GM23338 (cell line): ENCODE results near the gene KAZN. TPM values are rescaled to one million over a fixed set of nuclear protein-coding genes. Genes with fewer than 3 reads are reported as not detected.
A peak's percentile ranks its signal among the peaks of the same experiment; 100 is the strongest.

ENCODE experiments used
- ATAC-seq: fragments of 200-7000 bp; cut with Tn5 transposase; 3 replicates; pipeline ENCODE4 v1.9.1; 2020
- DNase-seq: peaks from one replicate; pipeline ENCODE4 v3.0.0-alpha.2; 2015; ENCODE audit warnings: low spot score
- H2AFZ ChIP-seq: fragments of 200-600 bp; sonication (generic); 2 replicates; pipeline ENCODE4 v1.8.0; 2016; ENCODE audit warnings: antibody characterized with exemption, mild to moderate bottlenecking, moderate library complexity
- H3F3A ChIP-seq: fragments of 200-600 bp; sonication (generic); replicated peaks from 2 replicates; pipeline ENCODE4 v1.8.0; 2017; ENCODE audit warnings: antibody characterized with exemption, mixed run types, low read depth
- H3K27ac ChIP-seq: fragments of 200-600 bp; sonication (generic); 2 replicates; pipeline ENCODE4 v1.6.1; 2016; ENCODE audit warnings: low read depth
- H3K27me3 ChIP-seq: fragments of 200-600 bp; sonication (generic); 2 replicates; pipeline ENCODE4 v1.8.0; 2016; ENCODE audit warnings: mild to moderate bottlenecking, mixed run types, moderate library complexity; ENCODE audit not compliant: insufficient read depth
- H3K36me3 ChIP-seq: fragments of 200-600 bp; sonication (generic); 2 replicates; pipeline ENCODE4 v1.8.0; 2016; ENCODE audit warnings: mild to moderate bottlenecking; ENCODE audit not compliant: insufficient read depth
- H3K4me1 ChIP-seq: fragments of 200-600 bp; sonication (generic); 2 replicates; pipeline ENCODE4 v1.8.0; 2016; ENCODE audit warnings: mild to moderate bottlenecking, moderate library complexity; ENCODE audit not compliant: insufficient read depth
- H3K4me2 ChIP-seq: fragments of 200-600 bp; sonication (generic); 2 replicates; pipeline ENCODE4 v1.7.1; 2017; ENCODE audit warnings: mixed run types
- H3K4me3 ChIP-seq: fragments of 200-600 bp; sonication (generic); 2 replicates; pipeline ENCODE4 v1.6.1; 2016; ENCODE audit warnings: mixed run types
- H3K79me2 ChIP-seq: fragments of 200-600 bp; sonication (generic); replicated peaks from 2 replicates; pipeline ENCODE4 v1.8.0; 2017; ENCODE audit warnings: mild to moderate bottlenecking; ENCODE audit not compliant: insufficient read depth
- H3K9me2 ChIP-seq: fragments of 200-600 bp; sonication (generic); 2 replicates; pipeline ENCODE4 v1.8.0; 2017; ENCODE audit not compliant: insufficient read depth
- H4K20me1 ChIP-seq: fragments of 200-600 bp; sonication (generic); replicated peaks from 2 replicates; pipeline ENCODE4 v1.8.0; 2017; ENCODE audit warnings: mild to moderate bottlenecking; ENCODE audit not compliant: insufficient read depth
- H3K27ac Mint-ChIP-seq: 2 replicates; pipeline ENCODE4 v1.8.0; 2020; ENCODE audit warnings: inconsistent platforms, mild to moderate bottlenecking, moderate library complexity, mixed read lengths
- H3K27me3 Mint-ChIP-seq: 3 replicates; pipeline ENCODE4 v1.8.0; 2022; ENCODE audit warnings: low read depth, mild to moderate bottlenecking, moderate library complexity, mixed read lengths, inconsistent platforms; ENCODE audit not compliant: insufficient read depth, poor library complexity
- H3K36me3 Mint-ChIP-seq: 3 replicates; pipeline ENCODE4 v1.8.0; 2021; ENCODE audit warnings: low read depth, mild to moderate bottlenecking, inconsistent platforms, moderate library complexity, mixed read lengths
- H3K4me1 Mint-ChIP-seq: 3 replicates; pipeline ENCODE4 v1.8.0; 2020; ENCODE audit warnings: mild to moderate bottlenecking, inconsistent platforms, mixed read lengths
- H3K4me3 Mint-ChIP-seq: 3 replicates; pipeline ENCODE4 v1.8.0; 2021; ENCODE audit warnings: moderate library complexity, mild to moderate bottlenecking, inconsistent platforms, mixed read lengths
- H3K9me3 Mint-ChIP-seq: 3 replicates; pipeline ENCODE4 v1.8.0; 2020; ENCODE audit warnings: moderate library complexity, mild to moderate bottlenecking, inconsistent platforms, mixed read lengths
- EZH2 ChIP-seq: fragments of 200-600 bp; sonication (generic); IDR thresholded peaks from one replicate; pipeline ENCODE4 v1.8.0; 2017; ENCODE audit warnings: antibody characterized with exemption, mild to moderate bottlenecking, low read depth; ENCODE audit not compliant: unreplicated experiment
- EZH2phosphoT487 ChIP-seq: fragments of 200-600 bp; sonication (generic); IDR thresholded peaks from one replicate; pipeline ENCODE4 v1.8.1; 2018; ENCODE audit warnings: antibody characterized with exemption; ENCODE audit not compliant: unreplicated experiment
- POLR2AphosphoS5 ChIP-seq: IDR thresholded peaks from 2 replicates; pipeline ENCODE4 v1.6.1; 2016; ENCODE audit warnings: antibody characterized with exemption, low read depth
- ZNF331 ChIP-seq: fragments of 250-450 bp; sonication (Bioruptor Pico); IDR thresholded peaks from 2 replicates; pipeline ENCODE4 v1.5.0; 2020; ENCODE audit warnings: low read depth, mild to moderate bottlenecking, moderate library complexity
- polyA plus RNA-seq: library from polyadenylated mRNA; unstranded; fragments of >200 nt; fragmentation: Nextera tagmentation; extraction: Ambion mirVana; gene quantifications from 2 replicates; pipeline ENCODE4 v1.2.1, GENCODE V29; 2016
- total RNA-seq: library from RNA; depleted of rRNA; stranded (reverse); fragments of >200 nt; shearing (Covaris generic); gene quantifications from 2 replicates; pipeline ENCODE4 v1.2.3, GENCODE V29; 2014
- TF ChIP-seq, protein P1 (sequence below): IDR thresholded peaks from one replicate; pipeline ENCODE4 v1.6.1; 2018; ENCODE audit warnings: antibody characterized with exemption; ENCODE audit not compliant: unreplicated experiment
- TF ChIP-seq, protein P2 (sequence below), 2 experiments: fragments of 200-600 bp in 1 of 2; sonication (generic) in 1 of 2; conservative IDR thresholded peaks; 2 replicates each; pipeline versions ENCODE4 v1.5.1 to v1.6.1; 2016 to 2017; ENCODE audit warnings: antibody characterized with exemption in 2 of 2, low read depth in 2 of 2, mild to moderate bottlenecking in 2 of 2, moderate library complexity in 1 of 2

The KAZN gene
- total and polyA plus RNA-seq, 2 experiments from 2014 or later, result 9.9 to 15.0 TPM

DNA sequence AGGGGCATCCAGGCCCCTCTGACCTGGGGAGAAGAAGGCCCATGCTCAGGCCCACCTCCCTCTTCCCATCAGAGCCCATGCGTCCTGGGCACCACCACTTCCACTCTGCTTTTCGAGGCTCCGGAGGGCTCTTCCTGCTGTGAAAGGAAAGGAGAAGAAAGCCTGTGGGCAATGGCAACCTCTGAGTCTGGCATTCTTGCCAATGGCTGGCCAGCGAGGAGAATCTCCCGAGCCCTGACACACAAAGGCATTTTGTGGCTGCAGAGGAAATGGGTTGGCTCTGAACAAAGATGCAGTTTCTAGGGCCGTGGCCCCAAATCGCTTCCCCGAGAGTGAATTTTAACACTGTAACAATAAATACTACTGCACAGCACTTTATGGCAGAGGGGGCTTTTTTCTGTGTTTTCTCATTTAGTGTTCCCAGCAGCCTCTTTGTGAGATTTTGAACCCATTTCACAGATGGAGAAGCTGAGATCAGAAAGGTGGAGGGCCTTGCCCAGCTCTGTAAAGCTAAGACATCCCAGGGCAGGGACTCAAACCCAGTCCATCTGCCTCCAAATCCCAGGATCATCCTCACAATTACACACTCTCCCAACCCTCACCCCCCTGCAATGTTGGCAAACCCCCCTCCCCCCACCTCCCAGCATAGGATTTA, 519.3 kb downstream of the KAZN start:
- Histone ChIP-seq H3K27me3 (no peaks in the 10 kb centered on the region), H3K79me2 (no peaks in the 10 kb centered on the region), H4K20me1 (no peaks in the 10 kb centered on the region), H3K27ac (no peak overlapping the region), H3K4me2 (no peak overlapping the region), H2AFZ (0 out of 2 replicates have a peak overlapping the region, but pooled peaks have one; percentile 43), H3K36me3 (no peaks in the 10 kb centered on the region), H3K4me3 (no peak overlapping the region), H3F3A (no peaks in the 10 kb centered on the region), H3K4me1 (no peaks in the 10 kb centered on the region), H3K9me2 (no peaks in the 10 kb centered on the region)
- H3K27me3 Mint-ChIP-seq, result peaks cover 11% of the 10 kb centered on the region
- ATAC-seq (no peak), DNase-seq (no peak)
- H3K9me3 Mint-ChIP-seq, result no peaks in the 10 kb centered on the region
- H3K4me1 Mint-ChIP-seq, result peaks cover 10% of the 10 kb centered on the region
- no peak overlapping the region for H3K27ac Mint-ChIP-seq
- no peak overlapping the region for H3K4me3 Mint-ChIP-seq
- TF ChIP-seq ZNF331 (CRISPR knock-in tag), result no peak
- no peaks in the 10 kb centered on the region for H3K36me3 Mint-ChIP-seq

DNA sequence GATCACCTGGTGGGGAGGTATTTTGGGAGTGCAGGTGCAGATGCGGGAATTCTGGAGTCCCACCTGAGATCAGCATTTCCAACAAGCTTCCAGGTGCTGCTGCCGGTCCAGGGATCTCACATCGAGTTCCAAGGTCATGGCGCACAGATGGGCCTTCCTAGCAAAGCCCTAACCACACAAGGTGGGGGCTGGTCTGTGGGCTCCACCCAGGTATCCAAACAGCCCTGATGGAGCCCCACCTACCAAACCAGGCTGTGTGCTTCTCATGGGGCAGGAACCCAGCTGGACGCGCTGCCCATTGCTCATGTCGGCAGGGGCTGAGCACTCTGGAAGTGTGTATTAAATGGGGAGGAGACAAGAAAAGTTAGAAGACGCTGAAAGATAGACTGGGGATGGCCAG, 520.1 kb downstream of the KAZN start:
- Histone ChIP-seq H3K27ac (no peak overlapping the region), H4K20me1 (no peaks in the 10 kb centered on the region), H3F3A (no peaks in the 10 kb centered on the region), H3K9me2 (no peaks in the 10 kb centered on the region), H3K4me3 (no peak overlapping the region), H3K36me3 (no peaks in the 10 kb centered on the region), H3K4me1 (no peaks in the 10 kb centered on the region), H3K27me3 (no peaks in the 10 kb centered on the region), H3K79me2 (no peaks in the 10 kb centered on the region), H2AFZ (no peak overlapping the region), H3K4me2 (no peak overlapping the region)
- no peak for DNase-seq
- Mint-ChIP-seq H3K36me3 (no peaks in the 10 kb centered on the region), H3K27ac (no peak overlapping the region), H3K27me3 (peaks cover 11% of the 10 kb centered on the region), H3K4me3 (no peak overlapping the region), H3K4me1 (peaks cover 4% of the 10 kb centered on the region; the same call in 2 of the 3 replicates), H3K9me3 (no peaks in the 10 kb centered on the region)
- no peak for ATAC-seq
- TF ChIP-seq ZNF331 (CRISPR knock-in tag) (no peak), POLR2AphosphoS5 (no peak), EZH2phosphoT487 (no peak)
- TF ChIP-seq, protein P1, sequence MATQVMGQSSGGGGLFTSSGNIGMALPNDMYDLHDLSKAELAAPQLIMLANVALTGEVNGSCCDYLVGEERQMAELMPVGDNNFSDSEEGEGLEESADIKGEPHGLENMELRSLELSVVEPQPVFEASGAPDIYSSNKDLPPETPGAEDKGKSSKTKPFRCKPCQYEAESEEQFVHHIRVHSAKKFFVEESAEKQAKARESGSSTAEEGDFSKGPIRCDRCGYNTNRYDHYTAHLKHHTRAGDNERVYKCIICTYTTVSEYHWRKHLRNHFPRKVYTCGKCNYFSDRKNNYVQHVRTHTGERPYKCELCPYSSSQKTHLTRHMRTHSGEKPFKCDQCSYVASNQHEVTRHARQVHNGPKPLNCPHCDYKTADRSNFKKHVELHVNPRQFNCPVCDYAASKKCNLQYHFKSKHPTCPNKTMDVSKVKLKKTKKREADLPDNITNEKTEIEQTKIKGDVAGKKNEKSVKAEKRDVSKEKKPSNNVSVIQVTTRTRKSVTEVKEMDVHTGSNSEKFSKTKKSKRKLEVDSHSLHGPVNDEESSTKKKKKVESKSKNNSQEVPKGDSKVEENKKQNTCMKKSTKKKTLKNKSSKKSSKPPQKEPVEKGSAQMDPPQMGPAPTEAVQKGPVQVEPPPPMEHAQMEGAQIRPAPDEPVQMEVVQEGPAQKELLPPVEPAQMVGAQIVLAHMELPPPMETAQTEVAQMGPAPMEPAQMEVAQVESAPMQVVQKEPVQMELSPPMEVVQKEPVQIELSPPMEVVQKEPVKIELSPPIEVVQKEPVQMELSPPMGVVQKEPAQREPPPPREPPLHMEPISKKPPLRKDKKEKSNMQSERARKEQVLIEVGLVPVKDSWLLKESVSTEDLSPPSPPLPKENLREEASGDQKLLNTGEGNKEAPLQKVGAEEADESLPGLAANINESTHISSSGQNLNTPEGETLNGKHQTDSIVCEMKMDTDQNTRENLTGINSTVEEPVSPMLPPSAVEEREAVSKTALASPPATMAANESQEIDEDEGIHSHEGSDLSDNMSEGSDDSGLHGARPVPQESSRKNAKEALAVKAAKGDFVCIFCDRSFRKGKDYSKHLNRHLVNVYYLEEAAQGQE, result no peak

DNA sequence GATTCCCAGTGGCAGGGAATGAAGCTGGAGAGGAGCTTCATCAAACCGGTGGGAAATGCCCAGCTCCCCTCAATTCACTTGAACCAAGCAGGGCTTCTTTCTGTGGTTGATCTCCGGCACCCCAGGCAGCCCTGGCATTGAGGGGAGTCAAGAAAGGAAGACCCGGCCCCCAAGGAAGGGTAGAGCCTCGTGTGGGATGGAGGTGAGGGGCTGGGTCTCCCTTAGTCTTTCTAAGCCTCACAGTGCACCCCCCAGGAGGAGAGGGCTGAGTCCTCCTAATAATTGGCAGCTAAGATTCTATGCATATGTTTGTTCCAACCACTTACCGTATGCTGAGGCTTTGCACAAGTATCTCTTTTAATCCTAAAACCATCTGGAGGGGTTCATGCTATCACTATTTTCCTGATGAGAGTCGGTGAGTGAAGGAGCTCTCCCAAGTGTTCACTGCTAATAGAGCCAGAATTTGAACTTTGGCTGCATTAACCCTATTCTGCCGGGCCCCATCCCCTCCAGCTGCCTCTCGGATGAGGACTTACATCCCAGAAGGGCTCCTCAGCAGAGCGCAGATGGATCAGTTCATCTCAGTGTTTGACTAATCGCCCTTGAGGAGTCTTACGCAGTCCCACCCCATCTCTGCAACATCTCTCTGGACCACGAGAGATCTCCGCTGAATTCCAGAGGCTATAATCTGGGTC, 521.9 kb downstream of the KAZN start:
- no peak overlapping the region for H3K4me3 ChIP-seq
- H3K36me3 ChIP-seq, result no peaks in the 10 kb centered on the region
- Mint-ChIP-seq H3K36me3 (no peaks in the 10 kb centered on the region), H3K4me1 (no peaks in the 10 kb centered on the region; the same call in 2 of the 3 replicates), H3K27ac (no peak overlapping the region), H3K27me3 (peaks cover 8% of the 10 kb centered on the region), H3K4me3 (no peak overlapping the region), H3K9me3 (no peaks in the 10 kb centered on the region)
- no peak overlapping the region for H3K27ac ChIP-seq
- H4K20me1 ChIP-seq, result no peaks in the 10 kb centered on the region
- H3K4me1 ChIP-seq, result no peaks in the 10 kb centered on the region
- H3F3A ChIP-seq, result no peaks in the 10 kb centered on the region
- no peaks in the 10 kb centered on the region for H3K27me3 ChIP-seq
- H3K79me2 ChIP-seq, result no peaks in the 10 kb centered on the region
- ATAC-seq, result no peak
- DNase-seq, result no peak
- no peak overlapping the region for H2AFZ ChIP-seq
- H3K9me2 ChIP-seq, result 0 out of 2 replicates have a peak, but pooled peaks cover 3% of the 10 kb centered on the region
- no peak overlapping the region for H3K4me2 ChIP-seq
- no peak for TF ChIP-seq EZH2
- TF ChIP-seq, protein P2, sequence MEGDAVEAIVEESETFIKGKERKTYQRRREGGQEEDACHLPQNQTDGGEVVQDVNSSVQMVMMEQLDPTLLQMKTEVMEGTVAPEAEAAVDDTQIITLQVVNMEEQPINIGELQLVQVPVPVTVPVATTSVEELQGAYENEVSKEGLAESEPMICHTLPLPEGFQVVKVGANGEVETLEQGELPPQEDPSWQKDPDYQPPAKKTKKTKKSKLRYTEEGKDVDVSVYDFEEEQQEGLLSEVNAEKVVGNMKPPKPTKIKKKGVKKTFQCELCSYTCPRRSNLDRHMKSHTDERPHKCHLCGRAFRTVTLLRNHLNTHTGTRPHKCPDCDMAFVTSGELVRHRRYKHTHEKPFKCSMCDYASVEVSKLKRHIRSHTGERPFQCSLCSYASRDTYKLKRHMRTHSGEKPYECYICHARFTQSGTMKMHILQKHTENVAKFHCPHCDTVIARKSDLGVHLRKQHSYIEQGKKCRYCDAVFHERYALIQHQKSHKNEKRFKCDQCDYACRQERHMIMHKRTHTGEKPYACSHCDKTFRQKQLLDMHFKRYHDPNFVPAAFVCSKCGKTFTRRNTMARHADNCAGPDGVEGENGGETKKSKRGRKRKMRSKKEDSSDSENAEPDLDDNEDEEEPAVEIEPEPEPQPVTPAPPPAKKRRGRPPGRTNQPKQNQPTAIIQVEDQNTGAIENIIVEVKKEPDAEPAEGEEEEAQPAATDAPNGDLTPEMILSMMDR (conservative IDR thresholded peaks at IDR 0.05; ENCODE audit: low read depth in 2 of 2), result no peak
